Measurements from ENCODE around the gene PCDHGA9. TPM values are rescaled to one million over a fixed set of nuclear protein-coding genes. Genes with fewer than 3 reads are reported as not detected.

Gene PCDHGA9
- total and polyA plus RNA-seq, 2 of the 8 experiments (the other 6 are each of a cell fraction or from before 2014, with no cell fraction given) = 0.79 to 1.1 TPM

GRCh38 chr5:141388661-141389060 is 13.9 kb upstream of the PCDHGA9 start:
- Histone ChIP-seq H3K56ac (replicated peaks; ENCODE audit: insufficient read length, low read depth, low read length) (no peak overlapping the region), H2BK20ac (ENCODE audit: low read length) (no peak overlapping the region), H2BK12ac (ENCODE audit: low read depth, low read length) (no peak overlapping the region), H3K79me1 (ENCODE audit: low read depth, low read length) (no peaks in the 10 kb centered on the region), H3K27ac (ENCODE audit: low read depth, low read length) (no peak overlapping the region), H2BK120ac (replicated peaks; ENCODE audit: low read depth, low read length) (no peak overlapping the region), H2AFZ (ENCODE audit: low read length) (no peak overlapping the region), H3K23me2 (ENCODE audit: low read depth, low read length) (no peaks in the 10 kb centered on the region; the same call in 1 of the 2 replicates), H3K9me3 (ENCODE audit: insufficient read depth in 2 of 2, low read depth in 1 of 2, low read length in 1 of 2) (peaks cover 46 to 49% of the 10 kb centered on the region in 2 experiments), H3K18ac (ENCODE audit: extremely low read depth, low read length) (no peak overlapping the region), H3K14ac (ENCODE audit: insufficient read length) (no peak overlapping the region), H3K4me1 (replicated peaks in 1 of 4; ENCODE audit: control insufficient read depth in 3 of 4, insufficient read depth in 4 of 4, low read length in 3 of 4) (no peaks in the 10 kb centered on the region), H3K23ac (ENCODE audit: insufficient read length) (no peak overlapping the region), H4K5ac (ENCODE audit: insufficient read length, low read depth, low read length) (no peak overlapping the region), H3K27me3 (replicated peaks in 1 of 4; ENCODE audit: control insufficient read depth in 3 of 4, extremely low read depth in 1 of 4, insufficient read depth in 3 of 4, low read length in 3 of 4) (no peaks in the 10 kb centered on the region; a peak in 1 of 7 replicates), H2BK15ac (ENCODE audit: low read length) (no peak overlapping the region), H3K4me3 (ENCODE audit: extremely low read depth in 1 of 4, insufficient read depth in 2 of 4, low read depth in 3 of 4, low read length in 4 of 4) (peak overlapping the region in 1 of 4 experiments; percentile 36; a peak in 1 of 8 replicates), H3K9ac (replicated peaks in 1 of 4; ENCODE audit: extremely low read depth in 1 of 4, low read depth in 3 of 4, low read length in 3 of 4) (no peak overlapping the region), H4K8ac (ENCODE audit: extremely low read depth, insufficient read depth, low read length) (no peak overlapping the region), H2BK5ac (ENCODE audit: low read depth, low read length) (no peak overlapping the region), H4K91ac (replicated peaks; ENCODE audit: insufficient read length, low read length) (no peak overlapping the region), H3K4me2 (ENCODE audit: insufficient read depth in 1 of 2, low read depth in 2 of 2, low read length in 2 of 2) (no peak overlapping the region; a peak in 1 of 4 replicates), H2AK5ac (ENCODE audit: low read depth, low read length) (no peak overlapping the region), H3K79me2 (ENCODE audit: control insufficient read depth in 1 of 2, insufficient read depth in 2 of 2, low read length in 2 of 2) (no peaks in the 10 kb centered on the region), H3K36me3 (ENCODE audit: control insufficient read depth in 2 of 4, insufficient read depth in 4 of 4, low read length in 3 of 4) (peaks cover 3 to 29% (median 14%) of the 10 kb centered on the region in 4 experiments; a peak in 7 of 8 replicates), H3K4ac (replicated peaks; ENCODE audit: insufficient read length, low read depth, low read length) (no peak overlapping the region), H4K20me1 (replicated peaks in 1 of 2; ENCODE audit: control insufficient read depth in 1 of 2, insufficient read depth in 2 of 2, low read length in 2 of 2) (no peaks in the 10 kb centered on the region)
- DNase-seq (ENCODE audit: low read depth in 1 of 2, low spot score in 2 of 2) (no peak), FAIRE-seq (no peak)
- WGBS, 2 experiments (ENCODE audit: extremely low coverage in 1 of 2, insufficient coverage in 1 of 2, insufficient read length in 1 of 2, insufficient replicate concordance in 2 of 2, low coverage in 1 of 2, low lambda C conversion rate in 2 of 2, missing lambda C conversion rate in 1 of 2) = 96% methylated on average over 10 of the region's 10 CpGs; no CpG with 5 or more reads in 1 of the 2 experiments
- POLR2A ChIA-PET (ENCODE audit: partially characterized antibody) = interaction anchor here (1.0 kb wide), 2 partner anchors 8 to 125 kb away, joined by 3 read pairs; no protein-coding TSS in a partner anchor
- peak; percentile 95 for TF ChIP-seq CEBPB (IDR thresholded peaks at IDR 0.05; ENCODE audit: low read depth, low read length)
- TF ChIP-seq GTF2F1 (IDR thresholded peaks at IDR 0.05; ENCODE audit: borderline replicate concordance, low read depth, low read length) = no peak
- no peak for TF ChIP-seq CTCF (IDR thresholded peaks at IDR 0.05; ENCODE audit: control extremely low read depth in 1 of 3, insufficient read depth in 1 of 3, low read depth in 1 of 3, low read length in 3 of 3)
- CTCF ChIA-PET (ENCODE audit: partially characterized antibody) = interaction anchor here (0.9 to 8.7 kb wide), 16 partner anchors 12 to 207 kb away, joined by 3 to 68 read pairs (median 8); partner anchors contain the start of genes PCDHB10, PCDHB16, PCDHGA10 and PCDHGA2

All from H1 (cell line).